Measurements from ENCODE around the gene LRMDA. TPM values are rescaled to one million over a fixed set of nuclear protein-coding genes. Genes with fewer than 3 reads are reported as not detected.

The LRMDA gene
- polyA plus RNA-seq, 2 of the 4 experiments (the other 2 are of a cell fraction): 4.6 to 5.2 TPM

- POLR2A ChIA-PET: no interaction called here
Observed at GRCh38 chr10:76202777-76203176, 771.4 kb downstream of the LRMDA start.

More at GRCh38 chr10:76202777-76203176, 771.4 kb downstream of the LRMDA start:
- TF ChIP-seq MAX (IDR thresholded peaks at IDR 0.05) (no peak), PBX3 (IDR thresholded peaks at IDR 0.05) (no peak), REST (IDR thresholded peaks at IDR 0.05) (no peak), NFE2L2 (conservative IDR thresholded peaks at IDR 0.05; ENCODE audit: low read length) (no peak), SREBF2 (IDR thresholded peaks at IDR 0.05) (no peak), CHD2 (IDR thresholded peaks at IDR 0.05; ENCODE audit: low read length, partially characterized antibody) (no peak), CTCF (IDR thresholded peaks at IDR 0.05) (no peak), USF2 (IDR thresholded peaks at IDR 0.05) (no peak), HOXA7 (CRISPR knock-in tag; IDR thresholded peaks at IDR 0.05) (no peak), ZSCAN20 (CRISPR knock-in tag; IDR thresholded peaks at IDR 0.05) (no peak)
- Histone ChIP-seq H3K9me3 (no peaks in the 10 kb centered on the region), H3K4me1 (no peaks in the 10 kb centered on the region), H3K27ac (no peak overlapping the region), H3K4me3 (no peak overlapping the region), H3K4me2 (no peak overlapping the region)
- CTCF ChIA-PET: no interaction called here
- WGBS (ENCODE audit: missing lambda C conversion rate): 61% methylated on average over 1 of the region's 1 CpG
- no peak for DNase-seq (ENCODE audit: low read depth in 1 of 2, low spot score in 1 of 2)
- no peak for ATAC-seq
- FAIRE-seq: no peak

All from A549 (cell line).